ENCODE measurements around the gene LRRC71.

LRRC71 gene

GRCh38 chr1:156905651-156906050, 14.8 kb upstream of the LRRC71 start:
- H3K4me3 ChIP-seq (ENCODE audit: low read depth, low read length), result no peak overlapping the region
- DNase-seq (ENCODE audit: low read depth), result no peak
- TF ChIP-seq POLR2A (IDR thresholded peaks at IDR 0.05; ENCODE audit: extremely low read depth, insufficient read length) (no peak), CTCF (IDR thresholded peaks at IDR 0.05; ENCODE audit: low read depth, low read length) (no peak), MYC (IDR thresholded peaks at IDR 0.05; ENCODE audit: low read depth, low read length) (no peak), MAX (IDR thresholded peaks at IDR 0.05; ENCODE audit: low read depth, low read length) (no peak)

- TF ChIP-seq CTCF (IDR thresholded peaks at IDR 0.05; ENCODE audit: low read depth, low read length), result no peak
- no peak for TF ChIP-seq MYC (IDR thresholded peaks at IDR 0.05; ENCODE audit: low read depth, low read length)
- TF ChIP-seq POLR2A (IDR thresholded peaks at IDR 0.05; ENCODE audit: extremely low read depth, insufficient read length), result no peak
- no peak for TF ChIP-seq MAX (IDR thresholded peaks at IDR 0.05; ENCODE audit: low read depth, low read length)
- no peak for DNase-seq (ENCODE audit: low read depth)
Observed at GRCh38 chr1:156906206-156906906, 14.1 kb upstream of the LRRC71 start.

GRCh38 chr1:156908541-156908940, 11.9 kb upstream of the LRRC71 start:
- DNase-seq (ENCODE audit: low read depth), result no peak
- TF ChIP-seq MAX (IDR thresholded peaks at IDR 0.05; ENCODE audit: low read depth, low read length) (no peak), CTCF (IDR thresholded peaks at IDR 0.05; ENCODE audit: low read depth, low read length) (no peak), MYC (IDR thresholded peaks at IDR 0.05; ENCODE audit: low read depth, low read length) (no peak), POLR2A (IDR thresholded peaks at IDR 0.05; ENCODE audit: extremely low read depth, insufficient read length) (no peak)
- no peak overlapping the region for H3K4me3 ChIP-seq (ENCODE audit: low read depth, low read length)

More at GRCh38 chr1:156906206-156906906, 14.1 kb upstream of the LRRC71 start:
- no peak overlapping the region for H3K4me3 ChIP-seq (ENCODE audit: low read depth, low read length)

- DNase-seq (ENCODE audit: low read depth), result no peak
- TF ChIP-seq MAX (IDR thresholded peaks at IDR 0.05; ENCODE audit: low read depth, low read length) (no peak), MYC (IDR thresholded peaks at IDR 0.05; ENCODE audit: low read depth, low read length) (no peak), CTCF (IDR thresholded peaks at IDR 0.05; ENCODE audit: low read depth, low read length) (no peak), POLR2A (IDR thresholded peaks at IDR 0.05; ENCODE audit: extremely low read depth, insufficient read length) (no peak)
- H3K4me3 ChIP-seq (ENCODE audit: low read depth, low read length), result no peak overlapping the region
Observed at GRCh38 chr1:156908955-156909354, 11.5 kb upstream of the LRRC71 start.

- TF ChIP-seq POLR2A (IDR thresholded peaks at IDR 0.05; ENCODE audit: extremely low read depth, insufficient read length), result no peak
- TF ChIP-seq CTCF (IDR thresholded peaks at IDR 0.05; ENCODE audit: low read depth, low read length), result no peak
- no peak for TF ChIP-seq MYC (IDR thresholded peaks at IDR 0.05; ENCODE audit: low read depth, low read length)
- TF ChIP-seq MAX (IDR thresholded peaks at IDR 0.05; ENCODE audit: low read depth, low read length), result no peak
- H3K4me3 ChIP-seq (ENCODE audit: low read depth, low read length), result no peak overlapping the region
- no peak for DNase-seq (ENCODE audit: low read depth)
Observed at GRCh38 chr1:156909671-156910070, 10.8 kb upstream of the LRRC71 start.
